Panc1 (cell line): ENCODE measurements around the gene SMC3. TPM values are rescaled to one million over a fixed set of nuclear protein-coding genes. Genes with fewer than 3 reads are reported as not detected.

ENCODE experiments used
- ATAC-seq: fragments of 200-7000 bp; cut with Tn5 transposase; 2 replicates; pipeline ENCODE4 v1.9.1; 2020; ENCODE audit warnings: mild to moderate bottlenecking, moderate library complexity
- BruUV-seq: library from RNA; stranded (reverse); fragments of 400-500 nt; replicated peaks from 2 replicates; lab custom pipeline; 2021; lab: Mats Ljungman, UMichigan
- CTCF ChIA-PET: fragments of 300-600 bp; sonication (Branson Sonifier 250); formaldehyde crosslinking; loops from one replicate; lab custom pipeline; 2022; ENCODE audit warnings: antibody characterized with exemption; lab: Charles Lee
- POLR2A ChIA-PET: fragments of 300-600 bp; sonication (Branson Sonifier 250); formaldehyde crosslinking; loops from one replicate; lab custom pipeline; 2022; ENCODE audit warnings: antibody characterized with exemption; lab: Charles Lee
- DNase-seq: peaks from one replicate; pipeline ENCODE4 v3.0.0-alpha.2; 2010; ENCODE audit warnings: low read depth, low spot score
- H3K27ac ChIP-seq: 2 replicates; pipeline ENCODE4 v1.5.1; 2011; ENCODE audit warnings: mild to moderate bottlenecking, low read length, inconsistent platforms
- H3K27me3 ChIP-seq: fragments of 200-500 bp; sonication (Bioruptor generic); 2 replicates; pipeline ENCODE4 v1.6.0; 2014; ENCODE audit warnings: low read length, inconsistent platforms; ENCODE audit not compliant: control insufficient read depth, insufficient read depth
- H3K36me3 ChIP-seq: fragments of 200-500 bp; sonication (Bioruptor generic); 2 replicates; pipeline ENCODE4 v1.5.1; 2014; ENCODE audit warnings: inconsistent platforms, mild to moderate bottlenecking, low read length, moderate library complexity; ENCODE audit not compliant: control insufficient read depth, insufficient read depth
- H3K4me1 ChIP-seq: 2 replicates; pipeline ENCODE4 v1.5.1; 2011; ENCODE audit warnings: inconsistent platforms, mild to moderate bottlenecking, low read length, moderate library complexity; ENCODE audit not compliant: control insufficient read depth, insufficient read depth
- H3K4me3 ChIP-seq, 2 experiments: 2 replicates each; pipeline ENCODE4 v1.5.1; 2011 to 2012; ENCODE audit warnings: low read depth in 2 of 2, low read length in 2 of 2, mild to moderate bottlenecking in 2 of 2, inconsistent platforms in 1 of 2, moderate library complexity in 1 of 2
- H3K9me3 ChIP-seq: fragments of 200-500 bp; sonication (Bioruptor generic); 2 replicates; pipeline ENCODE4 v1.5.1; 2014; ENCODE audit warnings: low read depth, mild to moderate bottlenecking, inconsistent platforms, low read length, moderate library complexity; ENCODE audit not compliant: control insufficient read depth, insufficient read depth
- CTCF ChIP-seq: fragments of 450-650 bp; IDR thresholded peaks from 2 replicates; pipeline ENCODE4 v1.5.1; 2017; ENCODE audit warnings: mild to moderate bottlenecking
- POLR2AphosphoS5 ChIP-seq: IDR thresholded peaks from 2 replicates; pipeline ENCODE4 v1.6.1; 2012; ENCODE audit warnings: mild to moderate bottlenecking, low read depth, low read length, moderate library complexity
- REST ChIP-seq, 2 experiments: IDR thresholded peaks; 2 replicates each; pipeline ENCODE4 v1.6.1; 2011 to 2012; ENCODE audit warnings: low read depth in 2 of 2, control low read depth in 1 of 2, low read length in 1 of 2, mild to moderate bottlenecking in 1 of 2, moderate library complexity in 1 of 2; ENCODE audit not compliant: insufficient read depth in 1 of 2
- SIN3A ChIP-seq: IDR thresholded peaks from 2 replicates; pipeline ENCODE4 v1.6.1; 2012; ENCODE audit warnings: low read depth, mild to moderate bottlenecking, low read length, moderate library complexity, borderline replicate concordance; ENCODE audit not compliant: insufficient read depth
- TCF7L2 ChIP-seq: IDR thresholded peaks from 2 replicates; pipeline ENCODE4 v1.6.1; 2011; ENCODE audit warnings: mild to moderate bottlenecking, low read depth, low read length, inconsistent platforms
- in situ Hi-C: cut with HindIII; loops from 2 replicates; pipeline ENCODE4 v1.10.0; 2016; ENCODE audit warnings: low sequenced_read_pairs, low pct_unique_long_range_greater_than_20kb
- intact Hi-C: fragments of 100-400 bp; cut with micrococcal nuclease; formaldehyde crosslinking; loops from one replicate; pipeline ENCODE4 v1.10.0; 2022; ENCODE audit not compliant: unreplicated experiment
- total RNA-seq: library from RNA; stranded (reverse); gene quantifications from one replicate; pipeline ENCODE4 v1.2.1, GENCODE V29; 2021; ENCODE audit not compliant: unreplicated experiment

Gene SMC3
- total RNA-seq, 1 experiment from 2014 or later = 71.2 TPM

- H3K27me3 ChIP-seq = no peaks in the 10 kb centered on the region
- no peak overlapping the region for H3K27ac ChIP-seq
- intact Hi-C loops = loop anchor here (2.0 kb wide), 1 partner anchor 290 kb away; no protein-coding TSS in a partner anchor
- ChIA-PET CTCF (interaction anchor here (0.6 kb wide), 2 partner anchors 17 to 71 kb away, joined by 4 to 6 read pairs; no protein-coding TSS in a partner anchor), POLR2A (interaction anchor here (1.0 kb wide), 1 partner anchor 9 kb away, joined by 3 read pairs; no protein-coding TSS in a partner anchor)
- no peak overlapping the region for H3K4me3 ChIP-seq
- H3K4me1 ChIP-seq = no peaks in the 10 kb centered on the region
- no peak for TF ChIP-seq POLR2AphosphoS5
- peak; percentile 81 for TF ChIP-seq CTCF
- DNase-seq (peak; percentile 57), ATAC-seq (peak; percentile 87)
- in situ Hi-C loops = no loop called here
- peaks cover 73% of the 10 kb centered on the region for H3K36me3 ChIP-seq
- no peaks in the 10 kb centered on the region for H3K9me3 ChIP-seq
- BruUV-seq = no TSS peak
Observed at GRCh38 chr10:110600487-110601101, 33.1 kb downstream of the SMC3 start.

- H3K4me1 ChIP-seq = no peaks in the 10 kb centered on the region
- intact Hi-C loops (loop anchor here (2.0 kb wide), 1 partner anchor 291 kb away; no protein-coding TSS in a partner anchor), in situ Hi-C loops (no loop called here)
- TF ChIP-seq REST (IDR thresholded peaks at IDR 0.05; ENCODE audit: insufficient read depth in 1 of 2, low read depth in 2 of 2, low read length in 1 of 2) (no peak), POLR2AphosphoS5 (no peak)
- H3K9me3 ChIP-seq = no peaks in the 10 kb centered on the region
- no peak overlapping the region for H3K27ac ChIP-seq
- POLR2A ChIA-PET = no interaction called here
- CTCF ChIA-PET = no interaction called here
- ATAC-seq (no peak), DNase-seq (no peak)
- H3K4me3 ChIP-seq = no peak overlapping the region
- H3K36me3 ChIP-seq = peaks cover 74% of the 10 kb centered on the region
- no TSS peak for BruUV-seq
- H3K27me3 ChIP-seq = no peaks in the 10 kb centered on the region
Observed at GRCh38 chr10:110601581-110601980, 34.1 kb downstream of the SMC3 start.

GRCh38 chr10:110608087-110608486 lies 40.6 kb downstream of the SMC3 start:
- H3K4me1 ChIP-seq = no peaks in the 10 kb centered on the region
- in situ Hi-C loops (no loop called here), intact Hi-C loops (no loop called here)

More at GRCh38 chr10:110608087-110608486, 40.6 kb downstream of the SMC3 start:
- Histone ChIP-seq H3K27ac (no peak overlapping the region), H3K4me3 (no peak overlapping the region), H3K27me3 (no peaks in the 10 kb centered on the region), H3K9me3 (no peaks in the 10 kb centered on the region), H3K36me3 (peaks cover 29% of the 10 kb centered on the region)
- ChIA-PET POLR2A (interaction anchor here (0.7 kb wide), 1 partner anchor 36 kb away, joined by 5 read pairs; the partner anchor contains the start of gene RBM20), CTCF (interaction anchor here (1.1 kb wide), 1 partner anchor 301 kb away, joined by 3 read pairs; no protein-coding TSS in a partner anchor)
- TF ChIP-seq REST (IDR thresholded peaks at IDR 0.05; ENCODE audit: insufficient read depth in 1 of 2, low read depth in 2 of 2, low read length in 1 of 2) = no peak
- TF ChIP-seq TCF7L2 = no peak
- no peak for TF ChIP-seq CTCF
- TF ChIP-seq SIN3A = no peak
- no peak for TF ChIP-seq POLR2AphosphoS5
- DNase-seq (no peak), ATAC-seq (no peak)
- BruUV-seq = no TSS peak
